Glutamatergic neuron (in vitro differentiated cells): Measurements from ENCODE around the gene SYP. TPM values are rescaled to one million over a fixed set of nuclear protein-coding genes. Genes with fewer than 3 reads are reported as not detected.

Experiments
- DNase-seq: peaks from one replicate; pipeline ENCODE4 v3.0.0; 2022
- H3K27ac Mint-ChIP-seq: one replicate; pipeline ENCODE4 v1.8.0; 2020; ENCODE audit warnings: mild to moderate bottlenecking, mixed read lengths, inconsistent platforms; ENCODE audit not compliant: unreplicated experiment
- H3K27me3 Mint-ChIP-seq: one replicate; pipeline ENCODE4 v1.8.0; 2020; ENCODE audit warnings: mild to moderate bottlenecking, moderate library complexity, mixed read lengths, inconsistent platforms; ENCODE audit not compliant: unreplicated experiment
- H3K36me3 Mint-ChIP-seq: one replicate; pipeline ENCODE4 v1.8.0; 2020; ENCODE audit warnings: mild to moderate bottlenecking, mixed read lengths, inconsistent platforms; ENCODE audit not compliant: unreplicated experiment
- H3K4me1 Mint-ChIP-seq: one replicate; pipeline ENCODE4 v1.8.0; 2020; ENCODE audit warnings: mild to moderate bottlenecking, low read depth, mixed read lengths, inconsistent platforms; ENCODE audit not compliant: unreplicated experiment
- H3K4me3 Mint-ChIP-seq: one replicate; pipeline ENCODE4 v1.8.0; 2020; ENCODE audit warnings: mild to moderate bottlenecking, mixed read lengths, inconsistent platforms; ENCODE audit not compliant: unreplicated experiment
- H3K9me3 Mint-ChIP-seq: one replicate; pipeline ENCODE4 v1.8.0; 2020; ENCODE audit warnings: mild to moderate bottlenecking, moderate library complexity, mixed read lengths, inconsistent platforms; ENCODE audit not compliant: unreplicated experiment
- total RNA-seq: library from RNA; stranded (reverse); fragmentation: NEBNext Ultra II Directional; extraction: Animal tissue kit (Norgen Biotek cat#: 25700); gene quantifications from one replicate; pipeline ENCODE4 v1.2.1, GENCODE V29; 2021; ENCODE audit not compliant: unreplicated experiment
- TF ChIP-seq, protein P1 (sequence below): fragments of 200-600 bp; sonication (generic); IDR thresholded peaks from one replicate; pipeline ENCODE4 v1.5.0; 2021; ENCODE audit not compliant: partially characterized antibody, unreplicated experiment

Gene SYP
- total RNA-seq, 1 donor from 2014 or later = 291 TPM

DNA sequence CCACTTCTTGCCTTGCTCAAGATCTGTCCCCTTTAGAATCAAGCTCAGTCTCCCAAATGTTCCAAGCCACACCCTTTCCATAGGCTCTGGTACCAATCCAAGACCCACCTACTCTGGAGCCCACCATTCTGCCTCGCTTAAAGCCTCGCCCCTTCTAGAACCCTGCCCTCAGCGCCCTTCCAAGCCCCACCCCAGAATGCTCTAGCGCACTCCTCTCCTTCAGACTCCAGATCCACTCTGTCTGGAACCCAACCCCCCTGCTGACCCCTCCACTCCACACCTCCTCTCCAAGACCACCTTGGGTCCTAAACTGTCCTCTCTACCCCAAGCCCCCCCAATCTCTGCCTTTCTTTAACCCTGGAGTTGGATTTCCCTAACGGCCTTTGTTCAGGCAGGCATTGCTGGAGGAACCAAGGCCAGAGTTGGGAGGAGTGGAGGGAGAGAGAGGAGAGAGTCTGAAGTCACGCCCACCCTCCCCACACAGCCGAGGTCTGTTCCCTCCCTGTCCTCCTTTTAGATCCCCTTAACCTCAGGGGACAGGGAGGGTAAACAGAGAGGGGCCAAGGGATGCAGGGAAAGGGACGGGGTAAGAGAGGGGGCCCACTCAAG is 11.4 kb downstream of the SYP start:
- peaks cover 7% of the 10 kb centered on the region for H3K4me1 Mint-ChIP-seq
- H3K36me3 Mint-ChIP-seq = no peaks in the 10 kb centered on the region
- no peak for DNase-seq
- TF ChIP-seq, protein P1, sequence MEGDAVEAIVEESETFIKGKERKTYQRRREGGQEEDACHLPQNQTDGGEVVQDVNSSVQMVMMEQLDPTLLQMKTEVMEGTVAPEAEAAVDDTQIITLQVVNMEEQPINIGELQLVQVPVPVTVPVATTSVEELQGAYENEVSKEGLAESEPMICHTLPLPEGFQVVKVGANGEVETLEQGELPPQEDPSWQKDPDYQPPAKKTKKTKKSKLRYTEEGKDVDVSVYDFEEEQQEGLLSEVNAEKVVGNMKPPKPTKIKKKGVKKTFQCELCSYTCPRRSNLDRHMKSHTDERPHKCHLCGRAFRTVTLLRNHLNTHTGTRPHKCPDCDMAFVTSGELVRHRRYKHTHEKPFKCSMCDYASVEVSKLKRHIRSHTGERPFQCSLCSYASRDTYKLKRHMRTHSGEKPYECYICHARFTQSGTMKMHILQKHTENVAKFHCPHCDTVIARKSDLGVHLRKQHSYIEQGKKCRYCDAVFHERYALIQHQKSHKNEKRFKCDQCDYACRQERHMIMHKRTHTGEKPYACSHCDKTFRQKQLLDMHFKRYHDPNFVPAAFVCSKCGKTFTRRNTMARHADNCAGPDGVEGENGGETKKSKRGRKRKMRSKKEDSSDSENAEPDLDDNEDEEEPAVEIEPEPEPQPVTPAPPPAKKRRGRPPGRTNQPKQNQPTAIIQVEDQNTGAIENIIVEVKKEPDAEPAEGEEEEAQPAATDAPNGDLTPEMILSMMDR = no peak
- no peak overlapping the region for H3K4me3 Mint-ChIP-seq
- H3K27ac Mint-ChIP-seq = no peak overlapping the region
- H3K9me3 Mint-ChIP-seq = peaks cover 13% of the 10 kb centered on the region
- H3K27me3 Mint-ChIP-seq = peaks cover 11% of the 10 kb centered on the region

DNA sequence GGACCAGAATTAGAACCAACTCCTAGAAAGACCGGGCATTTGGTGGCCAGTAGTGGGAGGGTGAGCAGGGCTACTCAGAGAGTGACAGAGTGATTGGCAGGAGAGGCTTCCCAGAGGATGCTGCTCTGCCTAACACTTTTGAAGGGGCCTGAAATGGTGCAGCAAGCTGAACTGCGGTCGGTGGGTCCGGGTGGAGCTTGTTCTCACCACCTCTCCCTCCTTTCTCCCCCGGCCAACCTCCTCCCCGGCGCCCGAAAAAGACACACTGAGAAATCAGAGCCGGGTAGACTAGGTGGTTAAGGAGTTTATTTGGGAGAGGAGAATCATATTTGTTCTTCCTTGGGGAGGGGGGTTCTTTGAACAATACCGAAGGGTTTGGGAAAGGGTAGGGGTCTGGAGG is 12.5 kb downstream of the SYP start:
- no peak overlapping the region for H3K27ac Mint-ChIP-seq
- peaks cover 3% of the 10 kb centered on the region for H3K4me1 Mint-ChIP-seq
- H3K27me3 Mint-ChIP-seq = peaks cover 11% of the 10 kb centered on the region
- DNase-seq = no peak
- H3K9me3 Mint-ChIP-seq = peaks cover 10% of the 10 kb centered on the region
- H3K4me3 Mint-ChIP-seq = no peak overlapping the region
- H3K36me3 Mint-ChIP-seq = no peaks in the 10 kb centered on the region
- TF ChIP-seq, protein P1 = no peak

DNA sequence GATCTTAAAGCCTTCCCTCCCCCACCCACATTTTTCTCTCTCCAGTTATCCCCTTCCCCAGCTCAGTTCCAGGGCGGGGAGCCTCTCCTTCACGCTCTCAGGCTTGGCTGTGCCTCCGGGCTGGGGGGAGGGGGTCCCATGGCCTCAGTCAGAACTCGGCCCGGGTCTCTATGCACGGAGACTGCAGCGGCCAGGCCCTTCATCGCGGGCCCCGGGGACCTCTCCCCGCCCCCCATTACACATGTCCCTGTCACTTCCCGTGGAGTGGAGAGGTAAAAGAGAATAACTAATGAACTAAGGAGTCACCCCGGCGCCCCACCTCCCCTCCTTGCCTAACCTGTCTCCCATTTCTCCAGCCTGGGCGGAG is 13.0 kb downstream of the SYP start:
- Mint-ChIP-seq H3K9me3 (peaks cover 10% of the 10 kb centered on the region), H3K4me3 (peak overlapping the region; percentile 30), H3K27me3 (peaks cover 11% of the 10 kb centered on the region), H3K36me3 (no peaks in the 10 kb centered on the region), H3K4me1 (peaks cover 3% of the 10 kb centered on the region), H3K27ac (peak overlapping the region; percentile 5)
- TF ChIP-seq, protein P1 = no peak
- peak; percentile 45 for DNase-seq

DNA sequence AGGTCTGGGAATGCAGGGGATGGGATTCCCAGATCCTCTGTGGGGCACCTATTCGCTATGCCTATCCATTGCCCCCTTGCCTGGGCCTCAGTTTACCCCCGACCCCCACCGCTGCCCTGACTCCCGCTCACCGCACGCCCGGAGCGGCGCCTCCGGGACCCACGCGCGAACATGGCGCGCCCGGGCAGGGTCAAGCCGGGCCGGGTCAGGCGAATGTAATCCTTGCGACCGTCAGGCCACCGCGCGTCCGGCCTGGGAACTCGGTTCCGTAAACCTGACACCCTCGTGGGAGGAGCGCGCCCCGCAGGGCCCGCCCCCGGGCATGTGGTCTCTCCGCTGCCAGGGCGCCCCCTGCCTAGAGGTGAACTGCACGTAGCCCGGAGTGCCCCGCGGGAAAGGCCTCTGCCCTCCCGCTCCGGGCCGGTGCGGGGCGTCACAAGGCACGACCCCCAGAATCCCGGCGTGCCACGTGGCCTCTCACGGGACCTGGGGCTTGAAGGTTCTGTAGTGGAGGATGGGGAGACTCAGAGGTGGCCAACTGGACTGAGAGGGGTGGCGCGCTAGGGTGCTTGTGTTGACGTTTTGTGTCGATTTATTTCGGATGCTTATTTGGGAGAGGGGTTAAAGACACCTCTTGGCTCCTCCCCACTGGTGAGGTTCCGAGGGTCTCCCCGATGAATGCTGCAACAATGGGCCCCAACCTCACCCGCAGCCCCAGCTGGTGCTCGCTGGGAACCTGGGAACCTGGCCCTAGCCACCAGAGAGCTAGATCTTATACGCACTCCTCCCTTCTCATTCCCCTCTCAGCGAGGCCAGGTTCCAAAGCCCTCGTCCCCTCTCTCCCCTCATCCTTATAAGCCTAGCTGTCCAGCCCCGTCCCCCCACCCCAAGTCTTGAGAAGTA is 13.6 kb downstream of the SYP start, which contains the start of gene PRICKLE3:
TSS of gene PRICKLE3 (minus strand) at position 249 of the 903 bp plus-strand sequence. CDS start at position 173, 76 bp downstream.
- H3K9me3 Mint-ChIP-seq = peaks cover 10% of the 10 kb centered on the region
- H3K27ac Mint-ChIP-seq = peak within 1 kb of the TSS; percentile 5
- TF ChIP-seq, protein P1 = peak; percentile 10

More for the DNA sequence above, 13.6 kb downstream of the SYP start, which contains the start of gene PRICKLE3:
- peak; percentile 63 for DNase-seq
- Mint-ChIP-seq H3K4me3 (peak within 1 kb of the TSS; percentile 30), H3K36me3 (no peaks in the 10 kb centered on the region), H3K27me3 (peaks cover 11% of the 10 kb centered on the region), H3K4me1 (peaks cover 3% of the 10 kb centered on the region)
